Measurements from ENCODE around the gene GEMIN7. TPM values are rescaled to one million over a fixed set of nuclear protein-coding genes. Genes with fewer than 3 reads are reported as not detected.

Gene GEMIN7
- total and polyA plus RNA-seq, 4 experiments from 2014 or later = 15.9 to 75.3 (median 26.2) TPM

- Histone ChIP-seq H3K27me3 (ENCODE audit: insufficient read depth, low read length) (no peaks in the 10 kb centered on the region), H3K4me3 (ENCODE audit: low read length in 2 of 2) (no peak overlapping the region), H3K36me3 (ENCODE audit: insufficient read depth, low read length) (peaks cover 29% of the 10 kb centered on the region), H3K9me3 (ENCODE audit: control insufficient read depth in 1 of 2, low read length in 2 of 2) (no peaks in the 10 kb centered on the region), H3K4me1 (ENCODE audit: insufficient read depth, low read length) (peaks cover 17% of the 10 kb centered on the region), H3K27ac (ENCODE audit: low read depth, low read length) (no peak overlapping the region)
- ChIA-PET CTCF (ENCODE audit: partially characterized antibody) (no interaction called here), POLR2A (ENCODE audit: partially characterized antibody) (no interaction called here)
- DNase-seq = no peak
- Mint-ChIP-seq H3K27ac (peak overlapping the region in 3 of 7 donors; percentile 1 to 72 (median 36)), H3K4me3 (no peak overlapping the region), H3K36me3 (peaks cover 35 to 60% of the 10 kb centered on the region in 2 donors), H3K9me3 (peaks cover 0 to 2% (median 0%) of the 10 kb centered on the region in 8 donors), H3K27me3 (no peaks in the 10 kb centered on the region), H3K4me1 (peaks cover 27 to 37% (median 32%) of the 10 kb centered on the region in 4 donors)
- intact Hi-C loops (cut with micrococcal nuclease) = no loop called here
These were observed 29.0 kb upstream of the GEMIN7 start for GRCh38 chr19:45050036-45050435.

- Mint-ChIP-seq H3K36me3 (peaks cover 26 to 58% of the 10 kb centered on the region in 2 donors), H3K9me3 (peaks cover 0 to 4% (median 0%) of the 10 kb centered on the region in 8 donors), H3K27me3 (no peaks in the 10 kb centered on the region), H3K4me3 (no peak overlapping the region), H3K4me1 (peaks cover 14 to 17% (median 16%) of the 10 kb centered on the region in 4 donors), H3K27ac (peak overlapping the region in 2 of 7 donors; percentile 65 to 85)
- Histone ChIP-seq H3K9me3 (ENCODE audit: control insufficient read depth in 1 of 2, low read length in 2 of 2) (no peaks in the 10 kb centered on the region), H3K4me1 (ENCODE audit: insufficient read depth, low read length) (peaks cover 6% of the 10 kb centered on the region), H3K36me3 (ENCODE audit: insufficient read depth, low read length) (peaks cover 38% of the 10 kb centered on the region), H3K4me3 (ENCODE audit: low read length in 2 of 2) (no peak overlapping the region), H3K27me3 (ENCODE audit: insufficient read depth, low read length) (no peaks in the 10 kb centered on the region), H3K27ac (ENCODE audit: low read depth, low read length) (no peak overlapping the region)
- ChIA-PET POLR2A (ENCODE audit: partially characterized antibody) (interaction anchor here (1.3 to 2.2 kb wide), 2 partner anchors 13 to 40 kb away, joined by 3 to 6 read pairs; partner anchors contain the start of gene PPP1R37), CTCF (ENCODE audit: partially characterized antibody) (interaction anchor here (1.0 kb wide), 1 partner anchor 149 kb away, joined by 3 read pairs; no protein-coding TSS in a partner anchor)
- intact Hi-C loops (cut with micrococcal nuclease) = no loop called here
- no peak for DNase-seq
These were observed 27.0 kb upstream of the GEMIN7 start for GRCh38 chr19:45051929-45052579.

- Histone ChIP-seq H3K36me3 (ENCODE audit: insufficient read depth, low read length) (peaks cover 75% of the 10 kb centered on the region), H3K9me3 (ENCODE audit: control insufficient read depth in 1 of 2, low read length in 2 of 2) (no peaks in the 10 kb centered on the region), H3K27ac (ENCODE audit: low read depth, low read length) (no peak overlapping the region), H3K4me3 (ENCODE audit: low read length in 2 of 2) (no peak overlapping the region), H3K4me1 (ENCODE audit: insufficient read depth, low read length) (no peaks in the 10 kb centered on the region), H3K27me3 (ENCODE audit: insufficient read depth, low read length) (no peaks in the 10 kb centered on the region)
- intact Hi-C loops (cut with micrococcal nuclease) = no loop called here
- Mint-ChIP-seq H3K9me3 (peaks cover 0 to 4% (median 0%) of the 10 kb centered on the region in 8 donors), H3K4me3 (no peak overlapping the region), H3K36me3 (peaks cover 45 to 83% of the 10 kb centered on the region in 2 donors), H3K27me3 (no peaks in the 10 kb centered on the region), H3K4me1 (peaks cover 1 to 6% (median 5%) of the 10 kb centered on the region in 4 donors), H3K27ac (peak overlapping the region in 2 of 7 donors; percentile 30 to 63)
- ChIA-PET CTCF (ENCODE audit: partially characterized antibody) (interaction anchor here (0.5 to 1.7 kb wide), 6 partner anchors 8 to 80 kb away, joined by 3 to 6 read pairs (median 3); no protein-coding TSS in a partner anchor), POLR2A (ENCODE audit: partially characterized antibody) (interaction anchor here (0.7 to 1.0 kb wide), 2 partner anchors 18 to 21 kb away, joined by 3 to 4 read pairs; partner anchors contain the start of gene CLASRP)
- no peak for DNase-seq
These were observed 22.2 kb upstream of the GEMIN7 start for GRCh38 chr19:45056831-45057230.

- ChIA-PET POLR2A (ENCODE audit: partially characterized antibody) (interaction anchor here (0.5 to 1.1 kb wide), 4 partner anchors 18 to 323 kb away, joined by 3 to 4 read pairs (median 4); partner anchors contain the start of gene CLASRP), CTCF (ENCODE audit: partially characterized antibody) (interaction anchor here (0.5 to 1.9 kb wide), 7 partner anchors 8 to 81 kb away, joined by 3 to 6 read pairs (median 3); no protein-coding TSS in a partner anchor)
- no peak overlapping the region for H3K4me3 ChIP-seq (ENCODE audit: low read length in 2 of 2)
- H3K27ac Mint-ChIP-seq = peak overlapping the region in 2 of 7 donors; percentile 23 to 30
- H3K4me1 Mint-ChIP-seq = peaks cover 0 to 6% (median 4%) of the 10 kb centered on the region in 4 donors
- H3K9me3 Mint-ChIP-seq = peaks cover 0 to 2% (median 0%) of the 10 kb centered on the region in 8 donors
- H3K36me3 Mint-ChIP-seq = peaks cover 40 to 80% of the 10 kb centered on the region in 2 donors
- H3K4me3 Mint-ChIP-seq = no peak overlapping the region
- DNase-seq = no peak
- H3K36me3 ChIP-seq (ENCODE audit: insufficient read depth, low read length) = peaks cover 70% of the 10 kb centered on the region
- no peaks in the 10 kb centered on the region for H3K27me3 Mint-ChIP-seq
- no peaks in the 10 kb centered on the region for H3K27me3 ChIP-seq (ENCODE audit: insufficient read depth, low read length)
- H3K9me3 ChIP-seq (ENCODE audit: control insufficient read depth in 1 of 2, low read length in 2 of 2) = no peaks in the 10 kb centered on the region
- no peaks in the 10 kb centered on the region for H3K4me1 ChIP-seq (ENCODE audit: insufficient read depth, low read length)
- H3K27ac ChIP-seq (ENCODE audit: low read depth, low read length) = no peak overlapping the region
- intact Hi-C loops (cut with micrococcal nuclease) = no loop called here
These were observed 21.6 kb upstream of the GEMIN7 start for GRCh38 chr19:45057444-45057843.

GRCh38 chr19:45058622-45059159, 20.4 kb upstream of the GEMIN7 start:
- no peak for DNase-seq
- H3K4me3 Mint-ChIP-seq = no peak overlapping the region

GRCh38 chr19:45059258-45059965, 19.6 kb upstream of the GEMIN7 start:
- ChIA-PET CTCF (ENCODE audit: partially characterized antibody) (interaction anchor here (0.6 to 2.3 kb wide), 25 partner anchors 9 to 521 kb away, joined by 3 to 13 read pairs (median 4); partner anchors contain the start of genes APOE, BLOC1S3, CLASRP and GEMIN7), POLR2A (ENCODE audit: partially characterized antibody) (interaction anchor here (0.9 to 1.5 kb wide), 4 partner anchors 15 to 119 kb away, joined by 5 to 6 read pairs (median 6); partner anchors contain the start of genes BLOC1S3 and CLASRP)
- intact Hi-C loops (cut with micrococcal nuclease) = loop anchor here (1.0 to 2.0 kb wide), 5 partner anchors 17 to 371 kb away; partner anchors contain the start of gene ZNF296
- Histone ChIP-seq H3K9me3 (ENCODE audit: control insufficient read depth in 1 of 2, low read length in 2 of 2) (no peaks in the 10 kb centered on the region), H3K27ac (ENCODE audit: low read depth, low read length) (no peak overlapping the region), H3K36me3 (ENCODE audit: insufficient read depth, low read length) (peaks cover 63% of the 10 kb centered on the region), H3K4me3 (ENCODE audit: low read length in 2 of 2) (no peak overlapping the region), H3K4me1 (ENCODE audit: insufficient read depth, low read length) (no peaks in the 10 kb centered on the region), H3K27me3 (ENCODE audit: insufficient read depth, low read length) (no peaks in the 10 kb centered on the region)
- peaks cover 0 to 2% (median 0%) of the 10 kb centered on the region in 8 donors for H3K9me3 Mint-ChIP-seq
- H3K36me3 Mint-ChIP-seq = peaks cover 36 to 70% of the 10 kb centered on the region in 2 donors
- H3K4me3 Mint-ChIP-seq = no peak overlapping the region
- peak; percentile 76 to 84 (median 81) for DNase-seq
- peak overlapping the region in 6 of 7 donors; percentile 57 to 87 (median 82) for H3K27ac Mint-ChIP-seq
- H3K4me1 Mint-ChIP-seq = peaks cover 0 to 6% (median 4%) of the 10 kb centered on the region in 4 donors
- no peaks in the 10 kb centered on the region for H3K27me3 Mint-ChIP-seq

More at GRCh38 chr19:45058622-45059159, 20.4 kb upstream of the GEMIN7 start:
- Mint-ChIP-seq H3K4me1 (peaks cover 0 to 6% (median 4%) of the 10 kb centered on the region in 4 donors), H3K9me3 (peaks cover 0 to 2% (median 0%) of the 10 kb centered on the region in 8 donors), H3K27me3 (no peaks in the 10 kb centered on the region), H3K36me3 (peaks cover 40 to 74% of the 10 kb centered on the region in 2 donors), H3K27ac (peak overlapping the region in 2 of 7 donors; percentile 82 to 93)
- H3K27me3 ChIP-seq (ENCODE audit: insufficient read depth, low read length) = no peaks in the 10 kb centered on the region
- H3K27ac ChIP-seq (ENCODE audit: low read depth, low read length) = no peak overlapping the region
- H3K9me3 ChIP-seq (ENCODE audit: control insufficient read depth in 1 of 2, low read length in 2 of 2) = no peaks in the 10 kb centered on the region
- POLR2A ChIA-PET (ENCODE audit: partially characterized antibody) = interaction anchor here (1.1 to 1.4 kb wide), 2 partner anchors 33 kb away, joined by 3 to 6 read pairs; no protein-coding TSS in a partner anchor
- no peak overlapping the region for H3K4me3 ChIP-seq (ENCODE audit: low read length in 2 of 2)
- intact Hi-C loops (cut with micrococcal nuclease) = loop anchor here (1.0 to 2.0 kb wide), 5 partner anchors 18 to 370 kb away; partner anchors contain the start of gene ZNF296
- CTCF ChIA-PET (ENCODE audit: partially characterized antibody) = interaction anchor here (1.1 to 2.2 kb wide), 11 partner anchors 10 to 152 kb away, joined by 3 to 10 read pairs (median 5); partner anchors contain the start of genes APOE, CLASRP and GEMIN7
- H3K4me1 ChIP-seq (ENCODE audit: insufficient read depth, low read length) = no peaks in the 10 kb centered on the region
- peaks cover 66% of the 10 kb centered on the region for H3K36me3 ChIP-seq (ENCODE audit: insufficient read depth, low read length)
